GM21367 (cell line): Measurements from ENCODE around the gene VEPH1.

Experiments
- ATAC-seq: cut with Tn5 transposase; IDR thresholded peaks from one replicate; pipeline ENCODE4 v1.9.1; 2021; ENCODE audit not compliant: unreplicated experiment

The VEPH1 gene

GRCh38 chr3:157526036-157526435, 22.8 kb upstream of the VEPH1 start:
- no peak for ATAC-seq

DNA sequence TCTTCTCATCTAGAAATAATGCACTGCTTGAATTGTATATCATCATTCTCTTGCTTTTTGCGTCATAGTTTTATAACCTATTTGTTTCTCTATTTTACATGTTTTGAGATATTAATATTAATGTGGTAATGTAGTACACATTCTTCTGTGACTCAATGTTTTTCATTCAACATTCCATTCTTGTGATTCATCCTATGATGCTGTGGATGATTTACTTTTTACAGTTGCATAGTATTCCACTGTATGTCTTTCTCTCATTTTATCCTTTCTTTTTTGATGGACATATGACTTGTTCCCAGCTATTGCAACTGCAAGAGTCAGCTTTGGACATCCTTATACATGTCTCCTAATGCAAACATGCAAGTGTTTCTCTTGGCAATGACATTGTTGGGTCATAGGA, 20.6 kb upstream of the VEPH1 start:
- no peak for ATAC-seq

- ATAC-seq: no peak
Observed at GRCh38 chr3:157522648-157523047, 19.4 kb upstream of the VEPH1 start.

- ATAC-seq: no peak
Observed at GRCh38 chr3:157520485-157521150, 17.4 kb upstream of the VEPH1 start.

GRCh38 chr3:157518881-157519280, 15.7 kb upstream of the VEPH1 start:
- no peak for ATAC-seq

DNA sequence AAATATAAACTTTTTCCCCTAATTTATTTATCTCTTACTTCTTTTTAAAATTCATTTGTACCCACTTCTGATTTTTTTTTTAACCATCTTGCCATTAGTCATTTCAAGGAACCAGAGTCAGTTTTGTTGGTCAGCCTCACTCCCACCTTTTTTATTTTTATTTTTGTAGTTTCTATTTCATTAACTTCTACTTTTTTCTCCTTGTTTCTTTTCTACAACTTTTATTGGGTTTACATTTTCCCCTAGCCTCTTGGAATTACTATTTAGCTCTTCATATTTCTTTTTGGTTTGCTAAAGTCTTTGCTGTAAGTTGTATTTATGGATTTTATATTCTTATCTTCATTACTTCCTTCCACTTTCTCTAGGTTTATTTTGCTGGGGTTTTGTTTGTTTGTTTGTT, 13.7 kb upstream of the VEPH1 start:
- no peak for ATAC-seq

DNA sequence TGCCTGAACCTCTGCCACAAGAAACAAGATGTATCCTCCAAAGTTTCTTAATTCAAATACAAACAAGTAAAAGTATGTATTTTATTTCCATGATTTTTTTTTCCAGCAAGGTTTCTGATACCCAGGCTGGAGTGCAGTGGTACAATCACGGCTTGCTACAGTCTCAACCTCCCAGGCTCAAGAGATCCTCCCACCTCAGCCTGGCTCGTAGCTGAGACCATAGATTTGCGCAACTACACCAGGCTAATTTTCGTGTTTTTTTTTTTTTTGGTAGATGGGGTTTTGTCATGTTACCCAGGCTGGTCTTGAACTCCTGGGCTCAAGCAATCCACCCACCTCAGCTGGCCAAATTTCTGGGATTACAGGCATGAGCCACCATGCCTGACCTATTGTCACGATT, 12.2 kb upstream of the VEPH1 start:
- ATAC-seq: no peak

GRCh38 chr3:157514371-157514895, 11.2 kb upstream of the VEPH1 start:
- ATAC-seq: no peak

GRCh38 chr3:157513585-157513984, 10.4 kb upstream of the VEPH1 start:
- no peak for ATAC-seq

DNA sequence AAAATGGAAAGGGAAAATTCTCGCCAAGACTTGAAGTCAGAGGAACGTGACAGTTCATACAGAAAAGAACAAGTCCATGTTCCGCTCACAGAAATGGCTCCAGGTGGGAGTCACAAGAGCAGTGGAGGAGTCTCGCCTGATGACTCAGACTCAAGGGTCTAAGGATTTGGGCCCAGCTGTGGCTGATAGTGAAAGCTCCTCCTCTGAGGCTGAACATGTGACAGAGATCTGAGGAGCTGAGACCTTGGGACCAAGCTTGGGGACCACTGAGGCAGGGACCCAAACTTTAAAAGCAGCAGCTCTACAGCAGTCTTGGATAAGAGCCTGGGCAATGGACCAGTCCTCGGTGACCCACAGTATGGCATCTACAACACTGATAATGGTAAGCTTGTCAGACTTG, 9.3 kb upstream of the VEPH1 start:
- no peak for ATAC-seq

- no peak for ATAC-seq
Observed at GRCh38 chr3:157508461-157508860, 5.2 kb upstream of the VEPH1 start.

- ATAC-seq: no peak
Observed at GRCh38 chr3:157501863-157502262, 1.4 kb downstream of the VEPH1 start.

DNA sequence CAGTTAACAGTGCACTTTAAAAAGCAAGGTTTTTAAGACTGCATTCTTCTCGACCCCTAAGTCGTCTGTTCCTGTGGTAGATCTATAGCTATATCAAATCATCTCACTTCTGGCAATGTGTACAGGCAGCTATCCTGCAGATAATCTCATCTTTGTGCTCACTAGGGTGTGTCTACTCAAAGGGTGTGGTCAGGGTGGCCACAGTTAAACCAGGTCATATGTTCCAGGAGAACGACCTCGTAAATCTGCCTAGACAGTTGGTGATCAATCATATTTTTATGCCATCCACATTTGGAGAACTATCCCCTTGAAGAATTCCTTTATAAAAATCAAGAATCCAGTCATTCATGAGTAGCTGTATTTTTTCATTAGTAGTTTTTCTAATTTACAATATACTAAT, 3.0 kb downstream of the VEPH1 start:
- no peak for ATAC-seq

- ATAC-seq: no peak
Observed at GRCh38 chr3:157499342-157499963, 3.8 kb downstream of the VEPH1 start.

DNA sequence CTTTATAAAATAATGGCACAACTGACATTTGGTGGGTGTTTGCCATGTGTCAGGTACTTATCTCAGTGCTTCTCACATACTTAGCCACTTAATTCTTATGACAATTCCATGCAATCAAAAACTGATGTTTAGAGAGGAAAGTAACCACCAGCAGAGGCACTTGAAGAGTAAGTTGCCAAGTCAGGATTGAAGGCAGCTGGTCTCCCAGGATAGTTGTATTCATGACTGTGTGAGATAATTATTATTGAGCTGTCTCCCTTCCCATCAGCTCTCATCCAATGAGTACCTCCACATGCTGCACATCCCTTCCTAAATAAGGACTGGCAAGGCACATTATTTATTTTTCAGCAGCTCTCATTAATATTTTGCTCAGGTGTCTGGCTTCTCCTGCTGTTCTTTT, 4.8 kb downstream of the VEPH1 start:
- ATAC-seq: no peak

DNA sequence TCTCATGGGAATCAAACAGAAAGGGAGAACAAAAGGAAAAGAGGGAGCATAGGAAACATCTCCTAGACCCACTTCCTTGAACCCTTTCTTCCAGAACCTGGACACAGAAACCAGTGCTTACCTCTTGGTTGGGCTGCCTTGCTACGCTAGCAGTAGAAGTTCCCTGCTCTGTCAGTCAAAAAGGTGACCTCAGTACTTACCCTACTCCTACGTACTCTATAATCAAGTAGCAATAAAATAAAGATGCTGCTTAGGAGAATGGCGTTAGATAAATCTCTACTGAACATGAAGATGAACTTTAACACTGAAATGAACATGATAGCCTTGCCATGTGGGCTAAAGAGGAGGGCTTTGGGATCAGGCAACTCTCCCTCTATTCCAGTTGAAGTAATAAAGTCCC, 7.4 kb downstream of the VEPH1 start:
- ATAC-seq: no peak

- ATAC-seq: no peak
Observed at GRCh38 chr3:157494581-157495281, 8.5 kb downstream of the VEPH1 start.

DNA sequence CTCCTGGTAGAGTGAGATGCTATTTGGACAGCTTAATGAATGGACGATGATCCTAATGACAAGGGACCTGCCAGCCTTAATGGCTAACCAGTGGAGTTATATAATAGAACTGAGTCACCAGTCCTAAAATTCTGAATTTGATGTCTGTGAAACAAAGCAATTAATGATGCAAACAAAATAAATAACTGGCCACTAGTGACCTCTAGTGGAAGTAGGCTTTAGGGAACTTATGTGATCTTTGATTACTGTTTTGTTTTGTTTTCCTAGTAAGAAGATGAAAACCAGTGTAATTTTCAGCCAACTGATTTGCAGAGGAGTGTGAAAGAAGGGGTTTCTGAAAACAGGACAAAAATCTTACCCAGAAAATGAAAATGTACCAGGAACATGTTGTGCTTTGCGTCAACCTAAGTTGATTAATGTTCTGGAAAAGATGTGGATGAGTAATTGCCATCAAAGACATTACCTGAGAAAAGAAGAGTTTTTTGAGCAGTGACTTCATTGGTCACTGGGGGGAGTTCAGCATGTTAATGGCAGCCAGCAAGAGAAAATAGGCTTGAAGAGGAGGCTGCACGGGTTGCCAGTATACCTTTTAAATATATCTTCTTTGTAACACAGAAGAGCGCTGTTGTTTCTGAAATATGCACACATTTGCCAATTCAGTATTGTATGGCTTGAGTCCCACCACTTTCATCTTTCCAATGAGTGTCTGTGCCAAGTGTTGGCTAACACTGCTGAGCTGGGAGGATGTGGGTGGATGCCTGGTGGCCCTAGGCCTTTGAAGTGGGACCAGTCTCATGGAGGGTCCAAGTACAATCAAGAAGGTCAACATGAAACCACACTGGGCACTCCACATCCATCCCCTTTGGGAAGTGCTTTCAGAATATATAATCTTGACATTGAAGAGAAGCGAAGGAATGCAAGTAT, 9.3 kb downstream of the VEPH1 start:
- no peak for ATAC-seq

- no peak for ATAC-seq
Observed at GRCh38 chr3:157491136-157491535, 12.1 kb downstream of the VEPH1 start.

- no peak for ATAC-seq
Observed at GRCh38 chr3:157488144-157488543, 15.1 kb downstream of the VEPH1 start.

DNA sequence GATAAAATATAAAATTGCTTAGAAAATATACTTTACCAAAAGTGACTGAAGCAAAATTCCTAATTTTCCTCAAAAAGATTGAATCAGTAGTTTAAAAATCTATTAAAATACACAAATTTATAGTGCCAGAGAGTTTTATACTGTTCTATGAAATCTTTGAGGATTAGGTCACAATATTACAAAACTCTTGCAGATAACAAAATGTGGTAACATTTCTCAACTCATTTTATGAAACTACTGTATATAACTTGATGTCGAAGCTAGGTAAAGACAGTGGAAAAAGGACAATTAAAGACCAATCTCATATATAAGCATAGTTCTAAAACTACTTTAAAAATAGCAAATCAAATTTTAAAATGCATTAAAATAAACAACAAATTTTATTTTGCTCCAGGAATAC, 15.9 kb downstream of the VEPH1 start:
- no peak for ATAC-seq
